ENCODE results near the gene TCP10L. TPM values are rescaled to one million over a fixed set of nuclear protein-coding genes. Genes with fewer than 3 reads are reported as not detected.

TCP10L gene
- total RNA-seq, 4 donors from 2014 or later = 1.0 to 10.3 (median 2.4) TPM

GRCh38 chr21:32559006-32559610, 26.2 kb downstream of the TCP10L start:
- Histone ChIP-seq H3K4me3 (no peak overlapping the region), H3K36me3 (no peaks in the 10 kb centered on the region), H3K27ac (no peak overlapping the region), H3K27me3 (no peaks in the 10 kb centered on the region), H3K9me3 (no peaks in the 10 kb centered on the region), H3K4me1 (peaks cover 0 to 8% (median 0%) of the 10 kb centered on the region in 4 donors)
- no peak for TF ChIP-seq CTCF (IDR thresholded peaks at IDR 0.05)
- no peak for TF ChIP-seq POLR2A (IDR thresholded peaks at IDR 0.05)
- no peak for TF ChIP-seq EP300 (IDR thresholded peaks at IDR 0.05)
- no peak for DNase-seq (ENCODE audit: low spot score in 2 of 2)
- 84 to 87% methylated on average over 6 of the region's 6 CpGs for WGBS, 2 donors

- TF ChIP-seq CTCF (IDR thresholded peaks at IDR 0.05) (no peak), POLR2A (IDR thresholded peaks at IDR 0.05) (no peak), EP300 (IDR thresholded peaks at IDR 0.05) (no peak)
- Histone ChIP-seq H3K27me3 (no peaks in the 10 kb centered on the region), H3K4me1 (peaks cover 0 to 8% (median 0%) of the 10 kb centered on the region in 4 donors), H3K4me3 (no peak overlapping the region), H3K9me3 (no peaks in the 10 kb centered on the region), H3K36me3 (no peaks in the 10 kb centered on the region), H3K27ac (no peak overlapping the region)
- no peak for DNase-seq (ENCODE audit: low spot score in 2 of 2)
- WGBS, 2 donors = 80 to 90% methylated on average over 3 of the region's 3 CpGs
Measured at GRCh38 chr21:32558106-32558505, 27.2 kb downstream of the TCP10L start.

- Histone ChIP-seq H3K27ac (no peak overlapping the region), H3K36me3 (no peaks in the 10 kb centered on the region), H3K9me3 (no peaks in the 10 kb centered on the region), H3K27me3 (no peaks in the 10 kb centered on the region), H3K4me1 (no peaks in the 10 kb centered on the region), H3K4me3 (no peak overlapping the region)
- TF ChIP-seq CTCF (IDR thresholded peaks at IDR 0.05) = no peak
- TF ChIP-seq EP300 (IDR thresholded peaks at IDR 0.05) = no peak
- TF ChIP-seq POLR2A (IDR thresholded peaks at IDR 0.05) = no peak
- DNase-seq (ENCODE audit: low spot score in 2 of 2) = no peak
- 90% methylated on average over 4 of the region's 4 CpGs for WGBS, 2 donors
Measured at GRCh38 chr21:32554832-32555638, 30.3 kb downstream of the TCP10L start.

- no peaks in the 10 kb centered on the region for H3K27me3 ChIP-seq
- no peak overlapping the region for H3K27ac ChIP-seq
- no peak for DNase-seq (ENCODE audit: low spot score in 2 of 2)
- TF ChIP-seq POLR2A (IDR thresholded peaks at IDR 0.05) (no peak), EP300 (IDR thresholded peaks at IDR 0.05) (no peak), CTCF (IDR thresholded peaks at IDR 0.05) (no peak)
- H3K36me3 ChIP-seq = no peaks in the 10 kb centered on the region
- 47 to 70% methylated on average over 3 of the region's 3 CpGs for WGBS, 2 donors
- H3K4me3 ChIP-seq = no peak overlapping the region
- no peaks in the 10 kb centered on the region for H3K9me3 ChIP-seq
- no peaks in the 10 kb centered on the region for H3K4me1 ChIP-seq
Measured at GRCh38 chr21:32549886-32550285, 35.4 kb downstream of the TCP10L start.

- Histone ChIP-seq H3K36me3 (no peaks in the 10 kb centered on the region), H3K4me3 (no peak overlapping the region), H3K27ac (no peak overlapping the region), H3K9me3 (no peaks in the 10 kb centered on the region), H3K4me1 (no peaks in the 10 kb centered on the region), H3K27me3 (no peaks in the 10 kb centered on the region)
- no peak for DNase-seq (ENCODE audit: low spot score in 2 of 2)
- WGBS, 2 donors = 72 to 79% methylated on average over 1 of the region's 1 CpG
- TF ChIP-seq CTCF (IDR thresholded peaks at IDR 0.05) (no peak), POLR2A (IDR thresholded peaks at IDR 0.05) (no peak), EP300 (IDR thresholded peaks at IDR 0.05) (no peak)
Measured at GRCh38 chr21:32549440-32549839, 35.9 kb downstream of the TCP10L start.

Measured in tibial nerve (tissue), 4 donors.